Choroid plexus epithelial cell (primary cell): ENCODE data around the gene COL4A2.

Experiments
- DNase-seq: peaks from one replicate; pipeline ENCODE4 v3.0.0-alpha.2; 2010; ENCODE audit warnings: low read depth
- H3K4me3 ChIP-seq: 2 replicates; pipeline ENCODE4 v1.5.1; 2011; ENCODE audit warnings: low read depth, mild to moderate bottlenecking, control low read depth, low read length, moderate library complexity
- CTCF ChIP-seq: conservative IDR thresholded peaks from 2 replicates; pipeline ENCODE4 v1.5.1; 2011; ENCODE audit warnings: low read depth, mild to moderate bottlenecking, control low read depth, inconsistent platforms, low read length, moderate library complexity

The COL4A2 gene

GRCh38 chr13:110334841-110335490, 27.9 kb downstream of the COL4A2 start:
- peak; percentile 92 for DNase-seq
- no peak for TF ChIP-seq CTCF
- no peak overlapping the region for H3K4me3 ChIP-seq

- no peak for DNase-seq
- TF ChIP-seq CTCF: no peak
- no peak overlapping the region for H3K4me3 ChIP-seq
Observed at GRCh38 chr13:110336108-110336507, 29.0 kb downstream of the COL4A2 start.

- no peak for DNase-seq
- TF ChIP-seq CTCF: no peak
- no peak overlapping the region for H3K4me3 ChIP-seq
Observed at GRCh38 chr13:110336681-110337080, 29.6 kb downstream of the COL4A2 start.

- no peak for TF ChIP-seq CTCF
- DNase-seq: no peak
- H3K4me3 ChIP-seq: no peak overlapping the region
Observed at GRCh38 chr13:110337247-110337646, 30.2 kb downstream of the COL4A2 start.

- DNase-seq: peak; percentile 93
- TF ChIP-seq CTCF: no peak
Observed at GRCh38 chr13:110338441-110339101, 31.5 kb downstream of the COL4A2 start.

GRCh38 chr13:110339263-110339662, 32.2 kb downstream of the COL4A2 start:
- no peak for TF ChIP-seq CTCF
- no peak overlapping the region for H3K4me3 ChIP-seq
- no peak for DNase-seq

More at GRCh38 chr13:110338441-110339101, 31.5 kb downstream of the COL4A2 start:
- no peak overlapping the region for H3K4me3 ChIP-seq
